Neuron (in vitro differentiated cells): Measurements from ENCODE around the gene NARS2.
"Not testable (repeated sequence)": the region's sequence is repeated elsewhere in the genome, so short reads cannot be mapped to it uniquely, and the experiment has no call there.

Source experiments
- H2AFZ ChIP-seq: one replicate; pipeline ENCODE4 v1.6.1; 2013; ENCODE audit warnings: low read depth, mild to moderate bottlenecking, inconsistent platforms, low read length, moderate library complexity
- H3K27me3 ChIP-seq: one replicate; pipeline ENCODE4 v1.6.1; 2013; ENCODE audit warnings: low read length; ENCODE audit not compliant: insufficient read depth
- H3K36me3 ChIP-seq: one replicate; pipeline ENCODE4 v1.6.1; 2013; ENCODE audit warnings: low read length; ENCODE audit not compliant: insufficient read depth
- H3K4me1 ChIP-seq: one replicate; pipeline ENCODE4 v1.6.1; 2013; ENCODE audit warnings: low read length; ENCODE audit not compliant: insufficient read depth
- H3K4me3 ChIP-seq: 2 replicates; pipeline ENCODE4 v1.5.1; 2013; ENCODE audit warnings: mild to moderate bottlenecking, low read length, moderate library complexity
- H3K9me3 ChIP-seq: one replicate; pipeline ENCODE4 v1.6.1; 2013; ENCODE audit warnings: low read length

Gene NARS2

DNA sequence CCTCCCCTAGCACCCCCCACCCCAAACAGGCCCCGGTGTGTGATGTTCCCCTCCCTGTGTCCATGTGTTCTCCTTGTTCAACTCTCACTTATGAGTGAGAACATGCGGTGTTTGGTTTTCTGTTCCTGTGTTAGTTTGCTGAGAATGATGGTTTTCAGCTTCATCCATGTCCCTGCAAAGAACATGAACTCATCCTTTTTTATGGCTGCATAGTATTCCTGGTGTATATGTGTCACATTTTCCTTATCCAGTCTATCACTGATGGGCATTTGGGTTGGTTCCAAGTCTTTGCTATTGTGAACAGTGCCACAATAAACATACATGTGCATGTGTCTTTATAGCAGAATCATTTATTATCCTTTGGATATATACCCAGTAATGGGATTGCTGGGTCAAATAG lies 22.9 kb upstream of the NARS2 start:
- H3K4me3 ChIP-seq, H2AFZ ChIP-seq, H3K9me3 ChIP-seq, H3K36me3 ChIP-seq, H3K27me3 ChIP-seq: not testable (repeated sequence)
- peaks cover 11% of the 10 kb centered on the region for H3K4me1 ChIP-seq

GRCh38 chr11:78595436-78596130 lies 20.9 kb upstream of the NARS2 start:
- H3K4me1 ChIP-seq = peaks cover 11% of the 10 kb centered on the region
- H3K9me3 ChIP-seq = no peaks in the 10 kb centered on the region
- H3K4me3 ChIP-seq = no peak overlapping the region
- no peaks in the 10 kb centered on the region for H3K27me3 ChIP-seq
- H2AFZ ChIP-seq = no peak overlapping the region
- no peaks in the 10 kb centered on the region for H3K36me3 ChIP-seq

- Histone ChIP-seq H3K27me3 (no peaks in the 10 kb centered on the region), H3K36me3 (no peaks in the 10 kb centered on the region), H3K4me3 (no peak overlapping the region), H2AFZ (no peak overlapping the region), H3K4me1 (peaks cover 11% of the 10 kb centered on the region), H3K9me3 (no peaks in the 10 kb centered on the region)
Observed at GRCh38 chr11:78594814-78595213, 20.1 kb upstream of the NARS2 start.

DNA sequence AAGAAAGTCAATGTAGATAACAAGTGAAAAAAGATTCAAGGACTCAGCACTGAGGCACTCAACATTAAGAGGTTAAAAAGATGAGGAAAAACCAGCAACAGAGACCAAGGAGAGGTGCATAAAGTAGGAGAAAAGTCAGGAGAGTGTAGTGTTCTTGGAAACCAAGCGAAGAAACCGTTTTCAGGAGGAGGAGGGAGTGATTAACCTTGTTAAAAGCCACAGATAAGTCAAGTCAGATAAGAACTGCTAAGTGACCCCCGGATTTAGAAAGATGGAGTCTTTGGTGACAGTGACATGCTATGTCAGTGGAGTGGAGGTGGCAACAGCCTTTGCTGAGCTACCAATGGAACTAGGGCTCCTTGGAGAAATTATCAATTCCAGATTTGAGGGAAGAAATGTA lies 13.9 kb upstream of the NARS2 start:
- H3K36me3 ChIP-seq = no peaks in the 10 kb centered on the region
- H3K4me1 ChIP-seq = no peaks in the 10 kb centered on the region
- no peaks in the 10 kb centered on the region for H3K27me3 ChIP-seq
- H2AFZ ChIP-seq = no peak overlapping the region
- no peak overlapping the region for H3K4me3 ChIP-seq
- peaks cover 4% of the 10 kb centered on the region for H3K9me3 ChIP-seq

- Histone ChIP-seq H2AFZ (no peak overlapping the region), H3K4me1 (no peaks in the 10 kb centered on the region), H3K4me3 (no peak overlapping the region), H3K27me3 (no peaks in the 10 kb centered on the region), H3K36me3 (no peaks in the 10 kb centered on the region), H3K9me3 (peaks cover 7% of the 10 kb centered on the region)
Observed at GRCh38 chr11:78587446-78587845, 12.8 kb upstream of the NARS2 start.

DNA sequence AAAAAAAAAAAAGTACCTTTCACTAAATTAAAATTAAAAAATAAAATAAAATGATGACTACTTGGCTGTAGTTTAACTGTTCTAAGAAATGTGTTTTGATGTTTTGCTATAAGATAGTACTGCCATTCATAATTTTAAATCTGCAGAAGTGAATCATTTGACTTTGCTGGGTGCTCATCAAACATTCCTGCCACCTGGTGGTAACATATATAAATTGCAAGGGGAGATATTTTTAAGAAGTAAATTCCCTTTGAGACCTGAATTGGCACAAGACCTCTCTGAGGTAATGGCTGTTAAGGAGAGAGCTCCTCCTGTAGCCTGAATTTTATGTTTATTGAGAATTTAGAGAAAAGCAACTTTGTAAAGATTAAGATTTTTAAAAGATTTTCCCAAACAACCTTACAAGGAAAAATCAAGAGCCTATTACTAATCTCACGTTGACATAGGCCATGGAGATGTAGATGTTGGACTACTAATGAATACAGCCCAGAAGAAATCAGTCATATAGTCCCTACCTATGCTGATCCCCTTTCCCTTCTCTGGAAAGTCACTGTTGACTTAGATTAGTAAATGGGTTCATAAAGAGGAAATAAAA lies 11.9 kb upstream of the NARS2 start:
- Histone ChIP-seq H3K27me3 (no peaks in the 10 kb centered on the region), H2AFZ (no peak overlapping the region), H3K4me1 (no peaks in the 10 kb centered on the region), H3K4me3 (no peak overlapping the region), H3K36me3 (no peaks in the 10 kb centered on the region), H3K9me3 (peaks cover 11% of the 10 kb centered on the region)

DNA sequence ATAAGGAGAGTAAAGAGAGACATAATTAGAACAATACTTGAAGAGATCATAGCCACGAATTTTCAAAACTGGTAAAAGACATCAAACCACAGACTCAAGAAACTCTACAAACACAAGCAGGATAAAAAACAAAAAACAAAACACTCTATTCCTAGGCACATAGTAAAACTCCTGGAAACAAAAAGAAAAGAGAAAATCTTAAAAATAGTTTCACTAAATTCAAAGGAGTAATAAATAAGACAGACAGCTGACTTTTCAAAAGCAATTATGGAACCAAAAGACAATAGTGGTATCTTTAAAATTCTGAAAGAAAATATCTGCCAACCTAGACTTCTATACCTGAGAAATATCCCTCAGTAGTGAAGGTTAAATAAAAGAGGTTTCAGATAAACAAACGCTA lies 9.2 kb upstream of the NARS2 start:
- Histone ChIP-seq H3K4me3 (no peak overlapping the region), H3K36me3 (no peaks in the 10 kb centered on the region)

DNA sequence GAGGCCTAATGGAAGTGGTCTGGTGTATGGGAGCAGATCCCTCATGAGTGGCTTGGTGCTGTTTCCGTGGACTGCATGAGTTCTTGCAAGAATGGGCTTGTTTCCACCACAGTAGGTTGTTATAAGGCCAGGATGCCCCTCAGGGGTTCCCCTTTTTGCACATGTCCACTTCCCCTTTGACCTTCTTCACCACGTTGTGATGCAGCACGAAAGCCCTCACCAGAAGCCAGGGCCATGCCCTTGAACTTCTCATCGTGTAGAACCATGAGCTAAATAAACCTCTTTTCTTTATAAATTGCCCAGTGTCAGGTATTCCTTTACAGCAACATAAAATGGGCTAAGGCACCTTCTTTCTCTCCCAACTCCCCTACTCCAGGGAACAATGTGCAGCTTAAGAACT lies 2.8 kb upstream of the NARS2 start:
- H3K36me3 ChIP-seq = peaks cover 2% of the 10 kb centered on the region
- no peak overlapping the region for H3K4me3 ChIP-seq
- H3K9me3 ChIP-seq = peaks cover 4% of the 10 kb centered on the region
- H3K4me1 ChIP-seq = peaks cover 7% of the 10 kb centered on the region
- no peak overlapping the region for H2AFZ ChIP-seq
- no peaks in the 10 kb centered on the region for H3K27me3 ChIP-seq

More for the DNA sequence above, 9.2 kb upstream of the NARS2 start:
- H3K9me3 ChIP-seq = peaks cover 11% of the 10 kb centered on the region
- H3K4me1 ChIP-seq = no peaks in the 10 kb centered on the region
- no peak overlapping the region for H2AFZ ChIP-seq
- H3K27me3 ChIP-seq = no peaks in the 10 kb centered on the region

DNA sequence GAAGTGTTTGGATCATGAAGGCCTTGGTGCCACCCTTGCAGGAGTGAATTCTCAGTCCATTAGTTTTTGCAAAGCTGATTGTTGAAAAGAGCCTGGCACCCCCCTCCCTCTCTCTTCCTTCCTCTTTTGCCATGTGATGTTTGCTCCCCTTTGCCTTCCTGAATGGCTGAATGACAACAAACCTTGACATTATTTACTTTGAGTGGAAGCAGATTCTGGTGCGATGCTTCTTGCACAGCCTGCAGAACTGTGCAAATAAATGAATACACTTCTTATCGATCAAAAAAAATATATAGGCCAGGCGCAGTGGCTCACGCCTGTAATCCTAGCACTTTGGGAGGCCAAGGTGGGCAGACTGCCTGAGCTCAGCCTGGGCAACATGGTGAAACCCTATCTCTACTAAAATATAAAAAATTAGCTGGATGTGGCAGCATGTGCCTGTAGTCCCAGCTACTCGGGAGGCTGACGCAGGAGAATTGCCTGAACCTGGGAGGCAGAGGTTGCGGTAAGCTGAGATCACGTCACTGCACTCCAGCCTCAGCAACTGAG lies 2.0 kb upstream of the NARS2 start:
- H2AFZ ChIP-seq = no peak overlapping the region
- H3K36me3 ChIP-seq = peaks cover 2% of the 10 kb centered on the region
- H3K4me1 ChIP-seq = peaks cover 7% of the 10 kb centered on the region
- no peak overlapping the region for H3K4me3 ChIP-seq
- H3K27me3 ChIP-seq = no peaks in the 10 kb centered on the region
- no peaks in the 10 kb centered on the region for H3K9me3 ChIP-seq

- Histone ChIP-seq H3K4me1 (peaks cover 9% of the 10 kb centered on the region), H3K9me3 (no peaks in the 10 kb centered on the region), H2AFZ (peak overlapping the region; percentile 94), H3K4me3 (peak overlapping the region; percentile 94), H3K27me3 (no peaks in the 10 kb centered on the region), H3K36me3 (peaks cover 10% of the 10 kb centered on the region)
Observed at GRCh38 chr11:78575478-78575877, 814 bp upstream of the NARS2 start.

GRCh38 chr11:78573681-78574080 lies 983 bp downstream of the NARS2 start:
- Histone ChIP-seq H3K9me3 (no peaks in the 10 kb centered on the region), H3K27me3 (no peaks in the 10 kb centered on the region), H3K4me1 (peaks cover 9% of the 10 kb centered on the region), H3K36me3 (peaks cover 24% of the 10 kb centered on the region), H3K4me3 (peak overlapping the region; percentile 94), H2AFZ (peak overlapping the region; percentile 94)

DNA sequence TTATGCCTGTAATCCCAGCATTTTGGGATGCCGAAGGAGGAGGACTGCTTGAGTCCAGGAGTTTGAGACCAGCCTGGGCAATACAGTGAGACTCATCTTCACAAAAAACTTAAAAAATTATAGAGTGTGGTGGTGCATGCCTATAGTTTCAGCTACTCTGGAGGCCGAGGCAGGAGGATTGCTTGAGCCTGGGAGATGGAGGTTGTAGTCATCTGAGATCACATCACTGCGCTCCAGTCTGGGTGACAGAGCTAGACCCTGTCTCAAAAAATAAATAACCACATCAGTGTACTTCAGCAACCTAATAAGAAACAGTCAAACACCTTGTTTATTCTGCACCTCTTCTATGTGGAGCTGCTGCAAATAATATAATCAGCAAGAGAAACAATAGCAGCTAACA lies 1.4 kb downstream of the NARS2 start:
- Histone ChIP-seq H3K4me3 (peak overlapping the region; percentile 94), H3K36me3 (peaks cover 28% of the 10 kb centered on the region), H2AFZ (no peak overlapping the region), H3K9me3 (no peaks in the 10 kb centered on the region), H3K4me1 (peaks cover 9% of the 10 kb centered on the region), H3K27me3 (no peaks in the 10 kb centered on the region)

GRCh38 chr11:78572394-78572793 lies 2.3 kb downstream of the NARS2 start:
- Histone ChIP-seq H2AFZ (no peak overlapping the region), H3K4me3 (no peak overlapping the region), H3K36me3 (peaks cover 33% of the 10 kb centered on the region), H3K27me3 (no peaks in the 10 kb centered on the region), H3K9me3 (no peaks in the 10 kb centered on the region), H3K4me1 (peaks cover 9% of the 10 kb centered on the region)
